ENCODE measurements around the gene TMEM117.

- TF ChIP-seq CTCF (IDR thresholded peaks at IDR 0.05) (no peak), EP300 (IDR thresholded peaks at IDR 0.05) (no peak), POLR2AphosphoS5 (IDR thresholded peaks at IDR 0.05) (no peak)
These were observed 322.9 kb downstream of the TMEM117 start for GRCh38 chr12:44158746-44159145.
